C4-2B (cell line): ENCODE measurements around the gene RCAN3.

Source experiments
- ZFX ChIP-seq: fragments of 450-650 bp; IDR thresholded peaks from 2 replicates; pipeline ENCODE4 v1.6.1; 2017
- TF ChIP-seq, protein P1 (sequence below): fragments of 450-650 bp; conservative IDR thresholded peaks from 2 replicates; pipeline ENCODE4 v1.5.1; 2017; ENCODE audit warnings: mild to moderate bottlenecking

DNA sequence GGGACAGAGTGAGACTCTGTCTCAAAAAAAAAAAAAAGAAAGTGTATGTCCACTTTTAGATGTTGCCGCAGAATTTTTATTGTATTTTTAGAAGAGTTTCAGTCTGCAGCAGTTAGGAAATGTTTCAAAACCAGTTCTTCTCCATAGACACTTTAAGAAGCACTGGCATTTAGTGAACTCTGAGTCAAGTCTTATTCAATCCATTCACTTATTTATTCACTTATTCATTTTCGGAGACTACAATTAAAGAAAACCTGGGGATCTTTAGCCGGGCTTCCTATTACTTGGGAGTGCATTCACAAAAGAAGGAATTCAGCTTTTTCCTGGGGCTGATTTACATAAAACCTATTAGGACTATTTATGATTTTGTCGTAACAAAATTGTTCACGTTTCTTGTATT lies 12.3 kb downstream of the RCAN3 start:
- TF ChIP-seq, protein P1, sequence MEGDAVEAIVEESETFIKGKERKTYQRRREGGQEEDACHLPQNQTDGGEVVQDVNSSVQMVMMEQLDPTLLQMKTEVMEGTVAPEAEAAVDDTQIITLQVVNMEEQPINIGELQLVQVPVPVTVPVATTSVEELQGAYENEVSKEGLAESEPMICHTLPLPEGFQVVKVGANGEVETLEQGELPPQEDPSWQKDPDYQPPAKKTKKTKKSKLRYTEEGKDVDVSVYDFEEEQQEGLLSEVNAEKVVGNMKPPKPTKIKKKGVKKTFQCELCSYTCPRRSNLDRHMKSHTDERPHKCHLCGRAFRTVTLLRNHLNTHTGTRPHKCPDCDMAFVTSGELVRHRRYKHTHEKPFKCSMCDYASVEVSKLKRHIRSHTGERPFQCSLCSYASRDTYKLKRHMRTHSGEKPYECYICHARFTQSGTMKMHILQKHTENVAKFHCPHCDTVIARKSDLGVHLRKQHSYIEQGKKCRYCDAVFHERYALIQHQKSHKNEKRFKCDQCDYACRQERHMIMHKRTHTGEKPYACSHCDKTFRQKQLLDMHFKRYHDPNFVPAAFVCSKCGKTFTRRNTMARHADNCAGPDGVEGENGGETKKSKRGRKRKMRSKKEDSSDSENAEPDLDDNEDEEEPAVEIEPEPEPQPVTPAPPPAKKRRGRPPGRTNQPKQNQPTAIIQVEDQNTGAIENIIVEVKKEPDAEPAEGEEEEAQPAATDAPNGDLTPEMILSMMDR = no peak
- no peak for TF ChIP-seq ZFX
